ENCODE data around the gene PREP. TPM values are rescaled to one million over a fixed set of nuclear protein-coding genes. Genes with fewer than 3 reads are reported as not detected.
"Not testable (repeated sequence)": the region's sequence is repeated elsewhere in the genome, so short reads cannot be mapped to it uniquely, and the experiment has no call there.

PREP gene
- total RNA-seq, 4 donors from 2014 or later: 9.7 to 29.6 (median 17.1) TPM

GRCh38 chr6:105352037-105352617, 50.8 kb downstream of the PREP start:
- Histone ChIP-seq H3K27me3 (no peaks in the 10 kb centered on the region), H3K9me3 (peaks cover 0 to 9% of the 10 kb centered on the region in 2 donors), H3K4me1 (no peaks in the 10 kb centered on the region), H3K27ac (no peak overlapping the region), H3K36me3 (peaks cover 0 to 3% of the 10 kb centered on the region in 2 donors), H3K4me3 (no peak overlapping the region)
- intact Hi-C loops (cut with DNase I; ENCODE audit: low total_unique reads): no loop called here
- no peak for TF ChIP-seq POLR2A (IDR thresholded peaks at IDR 0.05)
- no peak for TF ChIP-seq CTCF (IDR thresholded peaks at IDR 0.05)
- DNase-seq: no peak

GRCh38 chr6:105348897-105349296, 54.0 kb downstream of the PREP start:
- DNase-seq: no peak
- Histone ChIP-seq H3K4me3 (no peak overlapping the region), H3K36me3 (peaks cover 0 to 3% of the 10 kb centered on the region in 2 donors), H3K27ac (no peak overlapping the region), H3K27me3 (no peaks in the 10 kb centered on the region), H3K4me1 (no peaks in the 10 kb centered on the region), H3K9me3 (no peaks in the 10 kb centered on the region)
- intact Hi-C loops (cut with DNase I; ENCODE audit: low total_unique reads): no loop called here
- TF ChIP-seq CTCF (IDR thresholded peaks at IDR 0.05): no peak
- no peak for TF ChIP-seq POLR2A (IDR thresholded peaks at IDR 0.05)

GRCh38 chr6:105346052-105346451, 56.8 kb downstream of the PREP start:
- Histone ChIP-seq H3K27me3 (no peaks in the 10 kb centered on the region), H3K36me3 (no peaks in the 10 kb centered on the region), H3K4me3 (no peak overlapping the region), H3K27ac (no peak overlapping the region), H3K9me3 (no peaks in the 10 kb centered on the region), H3K4me1 (no peaks in the 10 kb centered on the region)
- intact Hi-C loops (cut with DNase I; ENCODE audit: low total_unique reads): no loop called here
- no peak for DNase-seq
- TF ChIP-seq CTCF (IDR thresholded peaks at IDR 0.05) (no peak), POLR2A (IDR thresholded peaks at IDR 0.05) (no peak)

- no peaks in the 10 kb centered on the region for H3K36me3 ChIP-seq
- TF ChIP-seq CTCF (IDR thresholded peaks at IDR 0.05) (no peak), POLR2A (IDR thresholded peaks at IDR 0.05) (no peak)
- no peak overlapping the region for H3K4me3 ChIP-seq
- intact Hi-C loops (cut with DNase I; ENCODE audit: low total_unique reads): no loop called here
- no peaks in the 10 kb centered on the region for H3K4me1 ChIP-seq
- no peaks in the 10 kb centered on the region for H3K27me3 ChIP-seq
- no peak for DNase-seq
- H3K27ac ChIP-seq: no peak overlapping the region
- H3K9me3 ChIP-seq: no peaks in the 10 kb centered on the region
Measured at GRCh38 chr6:105345506-105345905, 57.4 kb downstream of the PREP start.

- H3K9me3 ChIP-seq: no peaks in the 10 kb centered on the region
- no peak overlapping the region for H3K4me3 ChIP-seq
- no peak overlapping the region for H3K27ac ChIP-seq
- H3K4me1 ChIP-seq: no peaks in the 10 kb centered on the region
- no peak for DNase-seq
- no peaks in the 10 kb centered on the region for H3K36me3 ChIP-seq
- TF ChIP-seq CTCF (IDR thresholded peaks at IDR 0.05) (no peak), POLR2A (IDR thresholded peaks at IDR 0.05) (no peak)
- intact Hi-C loops (cut with DNase I; ENCODE audit: low total_unique reads): no loop called here
- no peaks in the 10 kb centered on the region for H3K27me3 ChIP-seq
Measured at GRCh38 chr6:105344881-105345370, 58.0 kb downstream of the PREP start.

- H3K4me3 ChIP-seq; DNase-seq; H3K27ac ChIP-seq; H3K36me3 ChIP-seq; H3K4me1 ChIP-seq; H3K9me3 ChIP-seq; intact Hi-C loops (cut with DNase I; ENCODE audit: low total_unique reads); H3K27me3 ChIP-seq: not testable (repeated sequence)
Measured at GRCh38 chr6:105338350-105338983, 64.4 kb downstream of the PREP start.
